ENCODE results near the gene TEX12. TPM values are rescaled to one million over a fixed set of nuclear protein-coding genes. Genes with fewer than 3 reads are reported as not detected.

Gene TEX12
- total and polyA plus RNA-seq, 2 of the 4 experiments (the other 2 are of a cell fraction) = 0.12 TPM; not detected in 1

DNA sequence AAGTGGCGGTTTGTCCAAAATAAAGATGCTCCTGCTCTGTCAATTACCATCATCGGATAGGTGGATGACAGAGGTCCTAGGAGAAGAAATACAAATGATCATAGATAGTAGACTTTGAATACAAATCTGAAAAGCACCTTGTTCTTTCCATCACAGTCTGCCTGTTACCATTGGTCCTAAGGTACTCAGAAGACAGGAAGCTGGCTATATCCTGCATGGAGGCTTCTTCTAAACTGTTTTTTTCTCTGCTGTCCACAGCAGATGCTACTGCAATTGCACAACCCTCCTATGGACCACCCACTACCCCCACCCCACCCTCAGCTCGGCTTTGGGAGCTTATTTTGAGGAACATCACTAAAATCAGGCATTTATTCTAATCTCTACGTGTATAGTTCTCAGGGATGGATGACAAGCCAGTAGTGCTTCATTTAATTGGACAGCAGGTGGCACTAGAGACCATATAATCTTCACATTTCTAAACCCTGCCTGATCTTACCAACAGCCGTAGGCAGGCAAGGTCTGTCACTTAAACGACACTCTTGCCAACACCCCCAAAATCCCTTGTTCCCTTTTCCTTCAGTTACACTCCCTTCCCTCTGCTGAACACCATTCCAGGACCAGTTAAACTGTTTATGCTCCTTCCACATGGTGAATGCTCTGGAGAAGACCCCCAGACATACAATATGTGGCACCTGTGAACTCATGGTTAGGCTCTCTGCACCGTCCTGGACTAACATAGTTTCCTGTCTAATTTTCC lies 52.5 kb downstream of the TEX12 start:
- Histone ChIP-seq H3K9ac (ENCODE audit: low read depth, low read length) (no peak overlapping the region), H4K20me1 (ENCODE audit: insufficient read depth, low read length) (no peaks in the 10 kb centered on the region), H4K91ac (ENCODE audit: insufficient read depth, low read depth, low read length) (no peak overlapping the region), H3K14ac (replicated peaks; ENCODE audit: low read depth, low read length) (no peak overlapping the region), H3K18ac (ENCODE audit: low read depth, low read length) (no peak overlapping the region; the same call in 1 of the 2 replicates), H3K9me1 (ENCODE audit: insufficient read depth, low read length) (peaks cover 9% of the 10 kb centered on the region), H2AK5ac (ENCODE audit: low read depth, low read length) (no peak overlapping the region; the same call in 1 of the 2 replicates), H3K4me1 (ENCODE audit: control insufficient read depth, insufficient read depth, low read length) (peaks cover 19% of the 10 kb centered on the region), H3K79me1 (ENCODE audit: low read depth in 1 of 2, low read length in 2 of 2) (no peaks in the 10 kb centered on the region), H2AK9ac (replicated peaks; ENCODE audit: low read depth, low read length, poor library complexity) (no peak overlapping the region), H3K4me2 (ENCODE audit: low read depth, low read length) (no peak overlapping the region), H3K36me3 (ENCODE audit: control insufficient read depth, insufficient read depth, low read length) (no peaks in the 10 kb centered on the region), H3K27me3 (ENCODE audit: control insufficient read depth, insufficient read depth, low read length) (no peaks in the 10 kb centered on the region), H2BK15ac (ENCODE audit: low read depth, low read length) (no peak overlapping the region), H4K5ac (ENCODE audit: low read depth, low read length) (peak overlapping the region; percentile 11; the same call in 1 of the 2 replicates), H3K56ac (ENCODE audit: extremely low read depth, insufficient read depth, low read length) (no peak overlapping the region), H2BK20ac (ENCODE audit: low read depth, low read length) (peak overlapping the region; percentile 74; the same call in 1 of the 2 replicates), H4K8ac (ENCODE audit: low read depth in 2 of 2, low read length in 2 of 2) (peak overlapping the region in 1 of 2 experiments; percentile 49; a peak in 1 of 4 replicates), H3K4ac (ENCODE audit: low read depth, low read length) (no peak overlapping the region), H3K27ac (ENCODE audit: insufficient read depth, low read length) (no peak overlapping the region), H3K9me3 (ENCODE audit: control insufficient read depth, insufficient read depth, low read length) (no peaks in the 10 kb centered on the region), H2AFZ (replicated peaks; ENCODE audit: low read length, poor library complexity) (no peak overlapping the region), H3K4me3 (ENCODE audit: insufficient read depth, low read depth, low read length) (no peak overlapping the region), H3K23ac (ENCODE audit: low read depth, low read length) (no peak overlapping the region), H2BK120ac (ENCODE audit: low read depth, low read length) (peak overlapping the region; percentile 47; the same call in 1 of the 2 replicates), H2BK5ac (ENCODE audit: low read depth, low read length, poor library complexity, severe bottlenecking) (no peak overlapping the region)
- dilution Hi-C loops (cut with HindIII; ENCODE audit: low sequenced_read_pairs, unreplicated experiment) = no loop called here
- ChIA-PET CTCF (interaction anchor here (0.6 to 3.3 kb wide), 7 partner anchors 22 to 369 kb away, joined by 3 to 64 read pairs (median 3); no protein-coding TSS in a partner anchor), POLR2A (ENCODE audit: unreplicated experiment) (no interaction called here)
- intact Hi-C loops (cut with micrococcal nuclease) = loop anchor here (1.0 to 10.0 kb wide), 8 partner anchors 61 to 1515 kb away; partner anchors contain the start of genes ALG9, CFAP68 and FDXACB1
- no TSS peak for BruUV-seq (replicated peaks)
- ATAC-seq (ENCODE audit: low read depth) = peak; percentile 84
- DNase-seq = peak; percentile 81
- in situ Hi-C loops (cut with MboI; ENCODE audit: low sequenced_read_pairs) = loop anchor here (5.0 to 25.0 kb wide), 4 partner anchors 63 to 1318 kb away; no protein-coding TSS in a partner anchor
- WGBS, 2 experiments (ENCODE audit: extremely low coverage in 2 of 2, insufficient read length in 1 of 2) = 31% methylated on average over 3 of the region's 7 CpGs; no CpG with 5 or more reads in 1 of the 2 experiments
- TF ChIP-seq RFX5 (IDR thresholded peaks at IDR 0.05; ENCODE audit: low read depth, low read length) (no peak), SMC3 (IDR thresholded peaks at IDR 0.05; ENCODE audit: low read depth, low read length) (peak; percentile 96), MAZ (IDR thresholded peaks at IDR 0.05; ENCODE audit: borderline replicate concordance, low read depth, low read length) (no peak), CEBPB (IDR thresholded peaks at IDR 0.05; ENCODE audit: low read depth, low read length) (no peak), RAD21 (IDR thresholded peaks at IDR 0.05; ENCODE audit: low read length) (peak; percentile 92), MAFK (IDR thresholded peaks at IDR 0.05; ENCODE audit: low read depth, low read length) (no peak), POLR2A (IDR thresholded peaks at IDR 0.05; ENCODE audit: low read depth, low read length) (no peak), FOS (IDR thresholded peaks at IDR 0.05; ENCODE audit: low read depth, low read length) (no peak), CTCF (conservative IDR thresholded peaks at IDR 0.05; ENCODE audit: low read depth, low read length) (peak; percentile 90), ELK1 (IDR thresholded peaks at IDR 0.05; ENCODE audit: borderline replicate concordance, low read depth, low read length) (no peak), NFE2L2 (IDR thresholded peaks at IDR 0.05; ENCODE audit: low read depth, low read length) (no peak), CHD1 (IDR thresholded peaks at IDR 0.05; ENCODE audit: low read depth, low read length) (no peak), MXI1 (IDR thresholded peaks at IDR 0.05; ENCODE audit: borderline replicate concordance, low read depth, low read length) (no peak)
- TF ChIP-seq, protein P1, sequence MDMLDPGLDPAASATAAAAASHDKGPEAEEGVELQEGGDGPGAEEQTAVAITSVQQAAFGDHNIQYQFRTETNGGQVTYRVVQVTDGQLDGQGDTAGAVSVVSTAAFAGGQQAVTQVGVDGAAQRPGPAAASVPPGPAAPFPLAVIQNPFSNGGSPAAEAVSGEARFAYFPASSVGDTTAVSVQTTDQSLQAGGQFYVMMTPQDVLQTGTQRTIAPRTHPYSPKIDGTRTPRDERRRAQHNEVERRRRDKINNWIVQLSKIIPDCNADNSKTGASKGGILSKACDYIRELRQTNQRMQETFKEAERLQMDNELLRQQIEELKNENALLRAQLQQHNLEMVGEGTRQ (IDR thresholded peaks at IDR 0.05; ENCODE audit: low read depth, low read length) = no peak

All from IMR-90 (cell line).